Measurements from ENCODE around the gene LDB1.

LDB1 gene

DNA sequence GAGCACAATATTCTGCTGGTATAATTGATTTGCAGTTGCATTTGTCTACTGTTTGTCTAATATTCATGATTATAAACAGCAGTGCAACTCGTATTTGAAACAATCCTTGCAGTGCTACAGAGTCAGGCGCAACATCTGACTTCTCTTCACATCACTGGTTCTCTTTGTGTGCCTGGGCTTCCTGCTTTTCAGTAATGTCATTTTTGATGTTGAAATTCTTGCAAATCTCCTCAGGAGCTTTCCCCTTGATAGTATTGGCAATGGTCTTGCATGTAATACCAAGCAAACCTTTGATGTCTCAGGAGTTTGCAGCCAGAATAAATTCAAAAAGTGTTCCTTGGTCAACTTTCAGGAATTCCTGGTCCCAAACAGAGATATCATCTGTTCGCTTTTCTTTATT, 34.8 kb downstream of the LDB1 start:
- Histone ChIP-seq H3K36me3 (replicated peaks) (no peaks in the 10 kb centered on the region), H3K27me3 (replicated peaks) (no peaks in the 10 kb centered on the region), H3K4me3 (ENCODE audit: low read depth, low read length) (no peak overlapping the region), H3K27ac (no peak overlapping the region)
- in situ Hi-C loops (cut with HindIII; ENCODE audit: low pct_ligation_motif_present, low sequenced_read_pairs) = no loop called here
- DNase-seq = no peak
- no peak for TF ChIP-seq CTCF (IDR thresholded peaks at IDR 0.05; ENCODE audit: low read depth, low read length, missing control alignments)

- no peak for TF ChIP-seq CTCF (IDR thresholded peaks at IDR 0.05; ENCODE audit: low read depth, low read length, missing control alignments)
- Histone ChIP-seq H3K36me3 (replicated peaks) (no peaks in the 10 kb centered on the region), H3K27ac (no peak overlapping the region), H3K4me3 (ENCODE audit: low read depth, low read length) (no peak overlapping the region), H3K27me3 (replicated peaks) (no peaks in the 10 kb centered on the region)
- DNase-seq = no peak
- in situ Hi-C loops (cut with HindIII; ENCODE audit: low pct_ligation_motif_present, low sequenced_read_pairs) = no loop called here
These were observed 36.6 kb downstream of the LDB1 start for GRCh38 chr10:102083541-102083940.

- in situ Hi-C loops (cut with HindIII; ENCODE audit: low pct_ligation_motif_present, low sequenced_read_pairs) = no loop called here
- peak; percentile 77 for DNase-seq
- no peak overlapping the region for H3K27ac ChIP-seq
- peaks cover under 1% of the 10 kb centered on the region for H3K36me3 ChIP-seq (replicated peaks)
- peak; percentile 97 for TF ChIP-seq CTCF (IDR thresholded peaks at IDR 0.05; ENCODE audit: low read depth, low read length, missing control alignments)
- H3K4me3 ChIP-seq (ENCODE audit: low read depth, low read length) = no peak overlapping the region
- no peaks in the 10 kb centered on the region for H3K27me3 ChIP-seq (replicated peaks)
These were observed 47.3 kb downstream of the LDB1 start for GRCh38 chr10:102072673-102073527.

GRCh38 chr10:102069071-102069470, 51.1 kb downstream of the LDB1 start:
- no peak overlapping the region for H3K27ac ChIP-seq
- DNase-seq = no peak
- H3K36me3 ChIP-seq (replicated peaks) = peaks cover 2% of the 10 kb centered on the region
- no peak for TF ChIP-seq CTCF (IDR thresholded peaks at IDR 0.05; ENCODE audit: low read depth, low read length, missing control alignments)
- in situ Hi-C loops (cut with HindIII; ENCODE audit: low pct_ligation_motif_present, low sequenced_read_pairs) = no loop called here
- no peaks in the 10 kb centered on the region for H3K27me3 ChIP-seq (replicated peaks)
- H3K4me3 ChIP-seq (ENCODE audit: low read depth, low read length) = no peak overlapping the region

DNA sequence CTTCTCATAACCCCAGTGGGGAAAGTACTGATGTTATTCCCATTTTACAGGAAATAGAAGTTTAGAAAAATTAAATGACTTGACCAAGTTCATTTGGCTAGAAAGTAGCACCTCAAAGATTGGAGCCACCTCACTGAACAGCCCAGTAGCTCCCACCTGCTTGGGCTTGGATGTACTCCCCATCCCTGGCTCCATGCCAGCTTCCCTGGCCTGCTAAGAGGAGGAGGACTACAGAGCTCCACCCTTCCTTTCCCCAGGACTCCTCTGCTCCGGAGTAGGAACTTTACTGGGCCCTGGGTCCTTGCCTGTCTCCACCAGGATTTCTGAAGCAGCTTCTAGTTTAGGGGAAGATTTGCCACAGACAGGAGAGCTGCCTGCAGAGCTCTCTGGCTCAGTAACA, 52.0 kb downstream of the LDB1 start:
- H3K27ac ChIP-seq = no peak overlapping the region
- H3K27me3 ChIP-seq (replicated peaks) = no peaks in the 10 kb centered on the region
- in situ Hi-C loops (cut with HindIII; ENCODE audit: low pct_ligation_motif_present, low sequenced_read_pairs) = no loop called here
- no peak overlapping the region for H3K4me3 ChIP-seq (ENCODE audit: low read depth, low read length)
- peaks cover 2% of the 10 kb centered on the region for H3K36me3 ChIP-seq (replicated peaks)
- TF ChIP-seq CTCF (IDR thresholded peaks at IDR 0.05; ENCODE audit: low read depth, low read length, missing control alignments) = no peak
- DNase-seq = no peak

All from brain microvascular endothelial cell (primary cell).